IMR-90 (cell line): ENCODE data around the gene NATD1. TPM values are rescaled to one million over a fixed set of nuclear protein-coding genes. Genes with fewer than 3 reads are reported as not detected.

Source experiments
- ATAC-seq: fragments of 200-7000 bp; cut with Tn5 transposase; 2 replicates; pipeline ENCODE4 v1.9.1; 2020; ENCODE audit warnings: low read depth, mild to moderate bottlenecking, moderate library complexity
- BruUV-seq: library from RNA; stranded (reverse); fragments of 400-500 nt; replicated peaks from 2 replicates; lab custom pipeline; 2021; lab: Mats Ljungman, UMichigan
- CTCF ChIA-PET: fragments of 300-600 bp; formaldehyde crosslinking; extraction: SDS; loops from one replicate; lab custom pipeline; 2021; ENCODE audit warnings: antibody characterized with exemption; lab: Yijun Ruan, JAX
- POLR2A ChIA-PET: fragments of 300-600 bp; sonication (Branson Sonifier 250); formaldehyde crosslinking; loops from one replicate; lab custom pipeline; 2022; ENCODE audit warnings: antibody characterized with exemption; ENCODE audit not compliant: unreplicated experiment; lab: Charles Lee
- DNase-seq: peaks from one replicate; pipeline ENCODE4 v3.0.0; 2013
- H2AFZ ChIP-seq: replicated peaks from 2 replicates; pipeline ENCODE3; 2013; ENCODE audit warnings: low read length, mild to moderate bottlenecking; ENCODE audit not compliant: poor library complexity
- H2AK5ac ChIP-seq: 2 replicates; pipeline ENCODE4 v1.6.1; 2013; ENCODE audit warnings: low read depth, low read length, inconsistent platforms
- H2AK9ac ChIP-seq: replicated peaks from 2 replicates; pipeline ENCODE3; 2013; ENCODE audit warnings: mild to moderate bottlenecking, low read depth, low read length, moderate library complexity; ENCODE audit not compliant: poor library complexity
- H2BK120ac ChIP-seq: 2 replicates; pipeline ENCODE4 v1.6.1; 2013; ENCODE audit warnings: low read depth, low read length, inconsistent platforms
- H2BK15ac ChIP-seq: 3 replicates; pipeline ENCODE4 v1.6.1; 2013; ENCODE audit warnings: low read depth, low read length, inconsistent platforms
- H2BK20ac ChIP-seq: 2 replicates; pipeline ENCODE4 v1.6.1; 2013; ENCODE audit warnings: low read depth, mild to moderate bottlenecking, inconsistent platforms, low read length, moderate library complexity
- H2BK5ac ChIP-seq: 2 replicates; pipeline ENCODE4 v1.6.1; 2013; ENCODE audit warnings: mild to moderate bottlenecking, low read depth, low read length, inconsistent platforms; ENCODE audit not compliant: poor library complexity, severe bottlenecking
- H3K14ac ChIP-seq: replicated peaks from 2 replicates; pipeline ENCODE4 v1.6.1; 2013; ENCODE audit warnings: low read depth, low read length, inconsistent platforms
- H3K18ac ChIP-seq: 2 replicates; pipeline ENCODE4 v1.6.1; 2013; ENCODE audit warnings: low read depth, low read length, control low read depth
- H3K23ac ChIP-seq: 2 replicates; pipeline ENCODE4 v1.6.1; 2013; ENCODE audit warnings: low read depth, low read length, inconsistent platforms
- H3K27ac ChIP-seq: 2 replicates; pipeline ENCODE4 v1.5.1; 2013; ENCODE audit warnings: mild to moderate bottlenecking, control low read depth, low read length; ENCODE audit not compliant: insufficient read depth
- H3K27me3 ChIP-seq: 2 replicates; pipeline ENCODE4 v1.6.1; 2013; ENCODE audit warnings: low read length; ENCODE audit not compliant: control insufficient read depth, insufficient read depth
- H3K36me3 ChIP-seq: 2 replicates; pipeline ENCODE4 v1.6.1; 2013; ENCODE audit warnings: low read length, mixed read lengths; ENCODE audit not compliant: control insufficient read depth, insufficient read depth
- H3K4ac ChIP-seq: 2 replicates; pipeline ENCODE4 v1.6.1; 2013; ENCODE audit warnings: low read depth, low read length, inconsistent platforms
- H3K4me1 ChIP-seq: 2 replicates; pipeline ENCODE4 v1.6.1; 2013; ENCODE audit warnings: low read length, mixed read lengths; ENCODE audit not compliant: control insufficient read depth, insufficient read depth
- H3K4me2 ChIP-seq: 2 replicates; pipeline ENCODE4 v1.6.1; 2013; ENCODE audit warnings: low read depth, mild to moderate bottlenecking, control low read depth, low read length, moderate library complexity
- H3K4me3 ChIP-seq: 2 replicates; pipeline ENCODE4 v1.5.1; 2013; ENCODE audit warnings: low read depth, mild to moderate bottlenecking, control low read depth, low read length, moderate library complexity; ENCODE audit not compliant: insufficient read depth
- H3K56ac ChIP-seq: 2 replicates; pipeline ENCODE4 v1.6.1; 2013; ENCODE audit warnings: low read length, inconsistent platforms; ENCODE audit not compliant: insufficient read depth; ENCODE audit errors: extremely low read depth
- H3K79me1 ChIP-seq, 2 experiments: 2 replicates each; pipeline ENCODE4 v1.6.1; 2013; ENCODE audit warnings: low read length in 2 of 2, inconsistent platforms in 1 of 2, low read depth in 1 of 2
- H3K9ac ChIP-seq: 2 replicates; pipeline ENCODE4 v1.6.1; 2013; ENCODE audit warnings: low read depth, low read length, control low read depth
- H3K9me1 ChIP-seq: 2 replicates; pipeline ENCODE4 v1.6.1; 2013; ENCODE audit warnings: low read length, inconsistent platforms; ENCODE audit not compliant: insufficient read depth
- H3K9me3 ChIP-seq: 2 replicates; pipeline ENCODE4 v1.6.1; 2013; ENCODE audit warnings: low read length; ENCODE audit not compliant: control insufficient read depth, insufficient read depth
- H4K20me1 ChIP-seq: 2 replicates; pipeline ENCODE4 v1.6.1; 2013; ENCODE audit warnings: low read length, inconsistent platforms; ENCODE audit not compliant: insufficient read depth
- H4K5ac ChIP-seq: 2 replicates; pipeline ENCODE4 v1.6.1; 2013; ENCODE audit warnings: mild to moderate bottlenecking, low read depth, low read length, control low read depth
- H4K8ac ChIP-seq, 2 experiments: 2 replicates each; pipeline ENCODE4 v1.6.1; 2013; ENCODE audit warnings: low read depth in 2 of 2, low read length in 2 of 2, control low read depth in 1 of 2, inconsistent platforms in 1 of 2
- H4K91ac ChIP-seq: 2 replicates; pipeline ENCODE4 v1.6.1; 2013; ENCODE audit warnings: low read depth, low read length, inconsistent platforms; ENCODE audit not compliant: insufficient read depth
- BHLHE40 ChIP-seq: fragments of 150-350 bp; IDR thresholded peaks from 2 replicates; pipeline ENCODE4 v1.6.1; 2016; ENCODE audit warnings: mild to moderate bottlenecking, low read depth, low read length
- USF2 ChIP-seq: fragments of 150-350 bp; IDR thresholded peaks from 2 replicates; pipeline ENCODE4 v1.6.1; 2017; ENCODE audit warnings: mild to moderate bottlenecking, antibody characterized with exemption, low read length, low read depth
- WGBS, 2 experiments: methylation state at CpG; one replicate each; pipeline versions ENCODE4 v1.1.5 to v1.1.7; 2013; ENCODE audit warnings: missing lambda C conversion rate in 2 of 2; ENCODE audit not compliant: insufficient read length in 1 of 2; ENCODE audit errors: extremely low coverage in 2 of 2; 5-methylcytosine and 5-hydroxymethylcytosine counted together
- dilution Hi-C: fragments of 300-500 bp; cut with HindIII; formaldehyde crosslinking; loops from one replicate; pipeline ENCODE4 v1.14.3; 2018; ENCODE audit warnings: low sequenced_read_pairs; ENCODE audit not compliant: unreplicated experiment
- in situ Hi-C: fragments of 300-500 bp; cut with MboI; formaldehyde crosslinking; loops from 3 replicates; pipeline ENCODE4 v1.14.3; 2019; ENCODE audit warnings: low sequenced_read_pairs, inconsistent platforms, mixed read lengths
- intact Hi-C: fragments of 100-400 bp; cut with micrococcal nuclease; formaldehyde crosslinking; loops from 2 replicates; pipeline ENCODE4 v1.10.0; 2022
- polyA plus RNA-seq, 3 experiments: library from polyadenylated mRNA; depleted of rRNA; stranded (reverse); fragments of >200 nt; gene quantifications; 2 replicates each; pipeline ENCODE4 v1.2.3, GENCODE V29; 2012; ENCODE audit warnings: low replicate concordance in 1 of 3
- total RNA-seq: library from RNA; depleted of rRNA; stranded (reverse); fragments of >200 nt; gene quantifications from 2 replicates; pipeline ENCODE4 v1.2.3, GENCODE V29; 2012
- TF ChIP-seq, protein P1 (sequence below): fragments of 150-350 bp; IDR thresholded peaks from 2 replicates; pipeline ENCODE4 v1.6.1; 2016; ENCODE audit warnings: low read depth, mild to moderate bottlenecking, low read length, moderate library complexity, borderline replicate concordance

NATD1 gene
- total and polyA plus RNA-seq, 2 of the 4 experiments (the other 2 are of a cell fraction): 0.90 to 4.3 TPM

DNA sequence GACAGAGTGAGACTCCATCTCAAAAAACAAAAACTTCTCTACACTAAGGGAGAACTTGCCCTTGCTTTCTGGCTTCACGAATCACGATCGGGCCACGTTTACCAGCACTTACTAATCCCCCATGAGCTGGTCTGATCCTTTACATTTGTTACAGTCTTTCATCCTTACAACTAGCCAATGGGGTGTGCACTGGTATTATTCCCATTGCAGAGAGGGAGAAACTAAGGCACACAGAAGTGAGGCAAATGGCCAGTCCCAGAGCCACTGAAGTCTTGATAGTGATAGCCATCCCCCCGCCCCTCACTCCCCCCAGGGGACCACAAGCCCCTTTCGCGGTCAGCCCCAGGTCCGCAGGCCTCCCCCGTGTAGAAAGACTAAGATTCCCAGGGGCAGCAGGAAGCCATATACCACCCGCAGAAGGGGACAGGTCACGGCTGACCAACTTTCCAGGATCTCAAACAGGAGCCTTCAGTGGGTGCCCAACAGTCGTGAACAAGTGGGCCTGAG lies 868 bp downstream of the NATD1 start:
- Histone ChIP-seq H4K20me1 (peaks cover 11% of the 10 kb centered on the region; the same call in 1 of the 2 replicates), H4K8ac (no peak overlapping the region), H2BK5ac (no peak overlapping the region), H2BK15ac (no peak overlapping the region; the same call in 2 of the 3 replicates), H3K23ac (peak overlapping the region; percentile 74; the same call in 1 of the 2 replicates), H3K4me1 (peaks cover 6% of the 10 kb centered on the region), H3K9me3 (no peaks in the 10 kb centered on the region), H2AFZ (peak overlapping the region; percentile 84), H3K27me3 (no peaks in the 10 kb centered on the region), H3K4ac (no peak overlapping the region; the same call in 1 of the 2 replicates), H3K56ac (no peak overlapping the region), H2AK9ac (peak overlapping the region; percentile 83), H2BK20ac (no peak overlapping the region), H4K5ac (no peak overlapping the region), H3K36me3 (no peaks in the 10 kb centered on the region), H3K18ac (no peak overlapping the region), H3K9me1 (no peaks in the 10 kb centered on the region; the same call in 1 of the 2 replicates), H3K4me3 (peak overlapping the region; percentile 50), H3K14ac (no peak overlapping the region), H3K79me1 (peaks cover 4 to 17% of the 10 kb centered on the region in 2 experiments), H3K27ac (no peak overlapping the region), H4K91ac (no peak overlapping the region), H3K9ac (peak overlapping the region; percentile 67), H2BK120ac (no peak overlapping the region), H2AK5ac (peak overlapping the region; percentile 10; the same call in 1 of the 2 replicates), H3K4me2 (peak overlapping the region; percentile 95)
- ATAC-seq (no peak), DNase-seq (no peak)
- dilution Hi-C loops: no loop called here
- CTCF ChIA-PET: no interaction called here
- intact Hi-C loops: loop anchor here (5.0 kb wide), 1 partner anchor 125 kb away; the partner anchor contains the start of gene DHRS7B
- POLR2A ChIA-PET: no interaction called here
- WGBS, 2 experiments: 0% methylated on average over 2 of the region's 12 CpGs; no CpG with 5 or more reads in 1 of the 2 experiments
- BruUV-seq: no TSS peak
- in situ Hi-C loops: no loop called here
- TF ChIP-seq, protein P1, sequence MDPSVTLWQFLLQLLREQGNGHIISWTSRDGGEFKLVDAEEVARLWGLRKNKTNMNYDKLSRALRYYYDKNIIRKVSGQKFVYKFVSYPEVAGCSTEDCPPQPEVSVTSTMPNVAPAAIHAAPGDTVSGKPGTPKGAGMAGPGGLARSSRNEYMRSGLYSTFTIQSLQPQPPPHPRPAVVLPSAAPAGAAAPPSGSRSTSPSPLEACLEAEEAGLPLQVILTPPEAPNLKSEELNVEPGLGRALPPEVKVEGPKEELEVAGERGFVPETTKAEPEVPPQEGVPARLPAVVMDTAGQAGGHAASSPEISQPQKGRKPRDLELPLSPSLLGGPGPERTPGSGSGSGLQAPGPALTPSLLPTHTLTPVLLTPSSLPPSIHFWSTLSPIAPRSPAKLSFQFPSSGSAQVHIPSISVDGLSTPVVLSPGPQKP: no peak
- TF ChIP-seq USF2 (no peak), BHLHE40 (no peak)
